Endodermal cell (in vitro differentiated cells): Measurements from ENCODE around the gene DCUN1D1. TPM values are rescaled to one million over a fixed set of nuclear protein-coding genes. Genes with fewer than 3 reads are reported as not detected.

Experiments
- DNase-seq: peaks from one replicate; pipeline ENCODE4 v3.0.0-alpha.2; 2017
- H3K27ac ChIP-seq: 2 replicates; pipeline ENCODE4 v1.5.1; 2013; ENCODE audit warnings: mild to moderate bottlenecking, low read depth, low read length, moderate library complexity
- H3K27me3 ChIP-seq: 2 replicates; pipeline ENCODE4 v1.6.1; 2013; ENCODE audit warnings: mild to moderate bottlenecking, low read length, moderate library complexity; ENCODE audit not compliant: insufficient read depth, control insufficient read depth, poor library complexity, severe bottlenecking
- H3K36me3 ChIP-seq: 2 replicates; pipeline ENCODE4 v1.7.0; 2013; ENCODE audit warnings: mild to moderate bottlenecking, low read length, moderate library complexity; ENCODE audit not compliant: control insufficient read depth, insufficient read depth
- H3K4me1 ChIP-seq: one replicate; pipeline ENCODE4 v1.7.0; 2013; ENCODE audit warnings: low read length; ENCODE audit not compliant: control insufficient read depth, insufficient read depth
- H3K4me3 ChIP-seq: 2 replicates; pipeline ENCODE4 v1.5.1; 2013; ENCODE audit warnings: mild to moderate bottlenecking, low read length, moderate library complexity
- H3K9ac ChIP-seq: 2 replicates; pipeline ENCODE4 v1.6.1; 2013; ENCODE audit warnings: mild to moderate bottlenecking, low read length, moderate library complexity; ENCODE audit not compliant: poor library complexity, severe bottlenecking; ENCODE audit errors: extremely low read depth
- H3K9me3 ChIP-seq: 2 replicates; pipeline ENCODE4 v1.6.1; 2013; ENCODE audit warnings: mild to moderate bottlenecking, low read length, moderate library complexity; ENCODE audit not compliant: control insufficient read depth
- H3K27ac Mint-ChIP-seq: 2 replicates; pipeline ENCODE4 v1.8.0; 2020; ENCODE audit warnings: mixed read lengths
- H3K27me3 Mint-ChIP-seq: 2 replicates; pipeline ENCODE4 v1.8.0; 2021; ENCODE audit warnings: mild to moderate bottlenecking, mixed read lengths; ENCODE audit not compliant: insufficient read depth
- H3K36me3 Mint-ChIP-seq: 2 replicates; pipeline ENCODE4 v1.8.0; 2020; ENCODE audit warnings: low read depth, mixed read lengths
- H3K4me1 Mint-ChIP-seq: 2 replicates; pipeline ENCODE4 v1.8.0; 2020; ENCODE audit warnings: mixed read lengths
- H3K4me3 Mint-ChIP-seq: 2 replicates; pipeline ENCODE4 v1.8.0; 2020; ENCODE audit warnings: mild to moderate bottlenecking, moderate library complexity, mixed read lengths
- H3K9me3 Mint-ChIP-seq: 2 replicates; pipeline ENCODE4 v1.8.0; 2020; ENCODE audit warnings: mild to moderate bottlenecking, mixed read lengths
- WGBS, 2 experiments: methylation state at CpG; one replicate each; pipeline versions ENCODE4 v1.1.5 to v1.1.7; 2013; ENCODE audit warnings: missing lambda C conversion rate in 2 of 2, mixed read lengths in 1 of 2; ENCODE audit not compliant: insufficient coverage in 1 of 2, insufficient read length in 1 of 2; 5-methylcytosine and 5-hydroxymethylcytosine counted together
- total RNA-seq, 2 donors: library from RNA; stranded (reverse); fragmentation: NEBNext Ultra II Directional in 1 of 2; extraction: Animal tissue kit (Norgen Biotek cat#: 25700) in 1 of 2; gene quantifications; 2 replicates in 1 of 2; 3 replicates in 1 of 2; pipeline ENCODE4 v1.2.1, GENCODE V29; 2021
- TF ChIP-seq, protein P1 (sequence below): fragments of 200-600 bp; sonication (generic); conservative IDR thresholded peaks from 2 replicates; pipeline ENCODE4 v1.5.0; 2021; ENCODE audit warnings: antibody characterized with exemption, mild to moderate bottlenecking

The DCUN1D1 gene
- total RNA-seq, 2 donors from 2014 or later, result 59.6 to 65.6 TPM

DNA sequence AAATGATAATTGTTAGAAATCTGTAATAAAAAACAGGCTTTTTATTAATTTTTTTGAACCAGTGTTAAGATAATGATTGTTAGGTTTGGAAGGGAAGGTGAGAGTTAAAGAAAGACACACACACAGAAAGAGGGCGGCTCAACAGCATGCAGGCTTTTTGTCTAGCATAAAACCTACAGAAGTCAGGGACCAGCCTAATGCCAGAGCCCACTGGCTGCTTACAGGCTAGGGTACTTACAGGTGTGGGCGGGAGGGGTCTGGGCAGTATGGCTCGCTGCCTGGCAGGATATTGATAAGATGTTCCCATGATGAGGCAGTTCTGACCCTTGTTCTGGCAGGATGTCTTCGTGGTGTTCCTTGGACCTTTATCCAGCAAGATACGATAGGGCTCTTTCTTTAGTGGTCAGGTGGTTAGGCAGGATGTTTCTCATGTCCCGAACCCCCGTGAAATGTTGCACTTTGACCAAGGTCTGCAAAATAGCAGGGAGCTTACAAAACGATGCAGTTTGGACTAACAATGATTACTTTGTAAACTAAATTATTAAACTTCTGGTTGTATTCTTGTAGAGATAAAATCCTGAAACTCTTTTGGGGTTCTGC lies 84.7 kb downstream of the DCUN1D1 start:
- H3K4me1 Mint-ChIP-seq, result no peaks in the 10 kb centered on the region
- WGBS, 2 experiments, result 84 to 85% methylated on average over 7 to 8 of the region's 8 CpGs

DNA sequence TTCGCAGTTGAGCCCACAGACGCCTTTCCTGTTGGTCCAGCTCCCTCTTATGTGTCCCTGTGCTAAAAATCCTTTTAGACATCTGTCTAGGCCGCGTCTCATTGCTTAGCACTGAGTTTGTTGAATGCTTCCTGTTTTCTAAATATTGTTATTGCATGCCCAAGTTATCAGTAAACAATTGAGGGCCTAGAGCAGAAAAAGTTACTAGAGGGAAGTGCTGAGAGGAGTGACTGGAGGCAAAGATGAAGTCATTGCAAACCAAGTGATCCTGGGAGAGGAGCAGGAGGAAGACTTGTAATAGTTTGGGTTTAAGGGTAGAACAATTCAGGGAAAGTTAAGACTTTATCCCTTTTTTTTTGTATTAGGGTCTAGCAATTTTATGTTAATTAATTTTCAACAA lies 88.1 kb downstream of the DCUN1D1 start:
- H3K9ac ChIP-seq, result no peak overlapping the region
- 93 to 100% methylated on average over 4 of the region's 4 CpGs for WGBS, 2 experiments
- H3K4me1 ChIP-seq, result no peaks in the 10 kb centered on the region
- Mint-ChIP-seq H3K27me3 (no peaks in the 10 kb centered on the region), H3K4me3 (no peak overlapping the region), H3K4me1 (no peaks in the 10 kb centered on the region), H3K27ac (no peak overlapping the region), H3K9me3 (no peaks in the 10 kb centered on the region), H3K36me3 (no peaks in the 10 kb centered on the region)
- no peaks in the 10 kb centered on the region for H3K27me3 ChIP-seq
- no peak overlapping the region for H3K4me3 ChIP-seq
- TF ChIP-seq, protein P1, sequence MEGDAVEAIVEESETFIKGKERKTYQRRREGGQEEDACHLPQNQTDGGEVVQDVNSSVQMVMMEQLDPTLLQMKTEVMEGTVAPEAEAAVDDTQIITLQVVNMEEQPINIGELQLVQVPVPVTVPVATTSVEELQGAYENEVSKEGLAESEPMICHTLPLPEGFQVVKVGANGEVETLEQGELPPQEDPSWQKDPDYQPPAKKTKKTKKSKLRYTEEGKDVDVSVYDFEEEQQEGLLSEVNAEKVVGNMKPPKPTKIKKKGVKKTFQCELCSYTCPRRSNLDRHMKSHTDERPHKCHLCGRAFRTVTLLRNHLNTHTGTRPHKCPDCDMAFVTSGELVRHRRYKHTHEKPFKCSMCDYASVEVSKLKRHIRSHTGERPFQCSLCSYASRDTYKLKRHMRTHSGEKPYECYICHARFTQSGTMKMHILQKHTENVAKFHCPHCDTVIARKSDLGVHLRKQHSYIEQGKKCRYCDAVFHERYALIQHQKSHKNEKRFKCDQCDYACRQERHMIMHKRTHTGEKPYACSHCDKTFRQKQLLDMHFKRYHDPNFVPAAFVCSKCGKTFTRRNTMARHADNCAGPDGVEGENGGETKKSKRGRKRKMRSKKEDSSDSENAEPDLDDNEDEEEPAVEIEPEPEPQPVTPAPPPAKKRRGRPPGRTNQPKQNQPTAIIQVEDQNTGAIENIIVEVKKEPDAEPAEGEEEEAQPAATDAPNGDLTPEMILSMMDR, result no peak
- H3K27ac ChIP-seq, result no peak overlapping the region
- DNase-seq, result no peak
- no peaks in the 10 kb centered on the region for H3K9me3 ChIP-seq
- peaks cover 20% of the 10 kb centered on the region for H3K36me3 ChIP-seq

More for the DNA sequence above, 84.7 kb downstream of the DCUN1D1 start:
- Histone ChIP-seq H3K27ac (no peak overlapping the region), H3K27me3 (no peaks in the 10 kb centered on the region), H3K9ac (no peak overlapping the region), H3K4me1 (no peaks in the 10 kb centered on the region), H3K9me3 (no peaks in the 10 kb centered on the region), H3K36me3 (peaks cover 20% of the 10 kb centered on the region), H3K4me3 (no peak overlapping the region)
- DNase-seq, result no peak
- no peaks in the 10 kb centered on the region for H3K27me3 Mint-ChIP-seq
- H3K9me3 Mint-ChIP-seq, result no peaks in the 10 kb centered on the region
- H3K27ac Mint-ChIP-seq, result no peak overlapping the region
- no peaks in the 10 kb centered on the region for H3K36me3 Mint-ChIP-seq
- H3K4me3 Mint-ChIP-seq, result no peak overlapping the region
- TF ChIP-seq, protein P1, result no peak

DNA sequence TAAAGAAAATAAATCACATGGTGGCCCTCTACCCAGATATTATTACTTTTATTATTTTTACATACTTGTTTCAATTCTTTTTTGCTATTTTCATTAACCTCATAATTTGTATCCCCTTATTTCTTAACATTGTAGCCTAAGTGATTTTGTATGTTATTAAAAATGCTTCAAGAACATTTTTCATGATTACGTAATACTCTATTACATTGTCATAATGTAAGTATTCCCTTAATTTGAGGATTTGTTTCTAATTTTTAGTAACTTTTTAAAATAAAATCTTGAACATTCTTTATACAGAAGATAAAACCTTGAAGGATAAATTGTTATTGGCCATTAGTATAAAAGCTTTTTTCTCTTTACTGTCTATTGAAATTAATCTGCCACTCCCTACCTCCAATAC lies 89.0 kb downstream of the DCUN1D1 start:
- Mint-ChIP-seq H3K4me1 (no peaks in the 10 kb centered on the region), H3K36me3 (no peaks in the 10 kb centered on the region), H3K9me3 (no peaks in the 10 kb centered on the region), H3K27me3 (no peaks in the 10 kb centered on the region), H3K27ac (no peak overlapping the region), H3K4me3 (no peak overlapping the region)
- TF ChIP-seq, protein P1, result no peak
- no peak overlapping the region for H3K27ac ChIP-seq
- no CpG with 5 or more reads among the region's 1 CpG for WGBS, 2 experiments
- H3K4me3 ChIP-seq, result no peak overlapping the region
- DNase-seq, result no peak
- H3K36me3 ChIP-seq, result peaks cover 20% of the 10 kb centered on the region
- H3K4me1 ChIP-seq, result no peaks in the 10 kb centered on the region
- no peaks in the 10 kb centered on the region for H3K27me3 ChIP-seq
- no peaks in the 10 kb centered on the region for H3K9me3 ChIP-seq
- H3K9ac ChIP-seq, result no peak overlapping the region
